ENCODE results near the gene MRPL24.

The MRPL24 gene

GRCh38 chr1:156743367-156744302, 2.7 kb upstream of the MRPL24 start:
- no peak for DNase-seq

GRCh38 chr1:156742801-156743200, 1.9 kb upstream of the MRPL24 start:
- no peak for DNase-seq

- no peak for DNase-seq
These were observed 1.1 kb upstream of the MRPL24 start for GRCh38 chr1:156742017-156742416.

GRCh38 chr1:156741481-156741983, 644 bp upstream of the MRPL24 start:
- no peak for DNase-seq

- no peak for DNase-seq
These were observed 599 bp downstream of the MRPL24 start for GRCh38 chr1:156740237-156740740.

GRCh38 chr1:156738916-156739315, 2.0 kb downstream of the MRPL24 start:
- no peak for DNase-seq

GRCh38 chr1:156738407-156738806, 2.5 kb downstream of the MRPL24 start:
- DNase-seq = no peak

- DNase-seq = no peak
These were observed 6.8 kb downstream of the MRPL24 start for GRCh38 chr1:156733989-156734584.

GRCh38 chr1:156728599-156729462, 12.1 kb downstream of the MRPL24 start, which contains the start of gene ISG20L2:
TSS of gene ISG20L2 (minus strand) at chr1:156728766. CDS start at chr1:156727652, 1,114 bp downstream.
- peak; percentile 97 for DNase-seq

GRCh38 chr1:156727926-156728598, 12.8 kb downstream of the MRPL24 start, which contains the start of gene METTL25B:
TSS of gene METTL25B (plus strand) at chr1:156728469. CDS start at chr1:156729105, 636 bp downstream.
- DNase-seq = peak; percentile 81

GRCh38 chr1:156727492-156727891, 13.4 kb downstream of the MRPL24 start:
- DNase-seq = no peak

- peak; percentile 65 for DNase-seq
These were observed 14.2 kb downstream of the MRPL24 start for GRCh38 chr1:156726549-156727226.

- peak; percentile 80 for DNase-seq
These were observed 15.1 kb downstream of the MRPL24 start for GRCh38 chr1:156725683-156726280.

- DNase-seq = no peak
These were observed 19.4 kb downstream of the MRPL24 start for GRCh38 chr1:156721535-156721934.

GRCh38 chr1:156721131-156721530, 19.8 kb downstream of the MRPL24 start:
- DNase-seq = no peak

- DNase-seq = no peak
These were observed 23.5 kb downstream of the MRPL24 start for GRCh38 chr1:156717351-156717750.

GRCh38 chr1:156714830-156715229, 26.1 kb downstream of the MRPL24 start:
- DNase-seq = no peak

- no peak for DNase-seq
These were observed 28.3 kb downstream of the MRPL24 start for GRCh38 chr1:156712626-156713025.

GRCh38 chr1:156711011-156711817, 29.7 kb downstream of the MRPL24 start:
- DNase-seq = no peak

Data from CD4-positive, alpha-beta T cell treated with Interleukin-21 for 1 hour (primary cell).